Esophagus squamous epithelium (tissue), 5 donors: ENCODE data around the gene NLGN1. TPM values are rescaled to one million over a fixed set of nuclear protein-coding genes. Genes with fewer than 3 reads are reported as not detected.

ENCODE experiments used
- DNase-seq: peaks from one replicate; lab custom pipeline; 2025; lab: John Stamatoyannopoulos, UW
- H3K27ac ChIP-seq, 4 donors: fragments of 200-600 bp; sonication (generic); one replicate each; pipeline ENCODE4 v1.5.1; 2016 to 2019; ENCODE audit warnings: mild to moderate bottlenecking in 1 of 4
- H3K27me3 ChIP-seq, 4 donors: fragments of 200-600 bp; sonication (generic); 1 replicate in 3 of 4; 2 replicates in 1 of 4; pipeline versions ENCODE4 v1.5.1 to v1.6.0; 2017 to 2021; ENCODE audit warnings: antibody characterized with exemption in 1 of 4
- H3K36me3 ChIP-seq, 3 donors: fragments of 200-600 bp; sonication (generic); one replicate each; pipeline ENCODE4 v1.5.1; 2016 to 2019
- H3K4me1 ChIP-seq, 3 donors: fragments of 200-600 bp; sonication (generic); one replicate each; pipeline ENCODE4 v1.5.1; 2017 to 2019
- H3K4me3 ChIP-seq, 4 donors: fragments of 200-600 bp; sonication (generic); 1 replicate in 3 of 4; 2 replicates in 1 of 4; pipeline ENCODE4 v1.5.1; 2016 to 2019; ENCODE audit warnings: mild to moderate bottlenecking in 2 of 4, moderate library complexity in 1 of 4
- H3K9me3 ChIP-seq, 3 donors: fragments of 200-600 bp; sonication (generic); one replicate each; pipeline ENCODE4 v1.5.1; 2016 to 2019
- CTCF ChIP-seq, 6 experiments: fragments of 450-650 bp in 4 of 6; fragments of 200-600 bp in 2 of 6; sonication (generic) in 2 of 6; IDR thresholded peaks; one replicate each; pipeline ENCODE4 v1.5.1; 2016 to 2019; ENCODE audit warnings: antibody characterized with exemption in 6 of 6, mild to moderate bottlenecking in 4 of 6, moderate library complexity in 4 of 6
- POLR2A ChIP-seq, 4 donors: fragments of 450-650 bp; IDR thresholded peaks; one replicate each; pipeline ENCODE4 v1.6.1; 2017; ENCODE audit warnings: antibody characterized with exemption in 4 of 4, mild to moderate bottlenecking in 4 of 4, moderate library complexity in 3 of 4
- WGBS, 2 donors: methylation state at CpG; one replicate each; pipeline ENCODE4 v1.1.5; 2018; 5-methylcytosine and 5-hydroxymethylcytosine counted together
- intact Hi-C: fragments of 100-400 bp; cut with DNase I; formaldehyde crosslinking; loops from one replicate; pipeline ENCODE4 v1.15.0; 2022
- total RNA-seq, 4 donors: library from RNA; depleted of rRNA; stranded (reverse); fragments of >200 nt; gene quantifications; one replicate each; pipeline ENCODE4 v1.1.0, GENCODE V29; 2016
- donor health status: DM: yes; HTN: yes; CAD: no.

Gene NLGN1
- total RNA-seq, 4 donors from 2014 or later = 0.34 to 12.6 (median 2.9) TPM

GRCh38 chr3:173699353-173699752, 301.8 kb downstream of the NLGN1 start:
- 61 to 83% methylated on average over 1 of the region's 1 CpG for WGBS, 2 donors

GRCh38 chr3:173700336-173700735, 302.8 kb downstream of the NLGN1 start:
- Histone ChIP-seq H3K4me1 (no peaks in the 10 kb centered on the region), H3K27ac (no peak overlapping the region), H3K4me3 (no peak overlapping the region), H3K9me3 (peaks cover 0 to 4% (median 0%) of the 10 kb centered on the region in 3 donors), H3K36me3 (no peaks in the 10 kb centered on the region), H3K27me3 (no peaks in the 10 kb centered on the region)
- TF ChIP-seq POLR2A (IDR thresholded peaks at IDR 0.05) (no peak), CTCF (IDR thresholded peaks at IDR 0.05) (no peak)
- DNase-seq = no peak
- WGBS, 2 donors = 92 to 100% methylated on average over 1 of the region's 1 CpG
- intact Hi-C loops = no loop called here

More at GRCh38 chr3:173699353-173699752, 301.8 kb downstream of the NLGN1 start:
- H3K4me1 ChIP-seq = no peaks in the 10 kb centered on the region
- no peak overlapping the region for H3K27ac ChIP-seq
- DNase-seq = no peak
- no peaks in the 10 kb centered on the region for H3K27me3 ChIP-seq
- no peak for TF ChIP-seq CTCF (IDR thresholded peaks at IDR 0.05)
- no peak for TF ChIP-seq POLR2A (IDR thresholded peaks at IDR 0.05)
- H3K36me3 ChIP-seq = no peaks in the 10 kb centered on the region
- H3K9me3 ChIP-seq = peaks cover 0 to 4% (median 0%) of the 10 kb centered on the region in 3 donors
- H3K4me3 ChIP-seq = no peak overlapping the region
- intact Hi-C loops = no loop called here

- intact Hi-C loops = no loop called here
- H3K27me3 ChIP-seq = no peaks in the 10 kb centered on the region
- H3K4me3 ChIP-seq = no peak overlapping the region
- H3K9me3 ChIP-seq = peaks cover 0 to 4% (median 0%) of the 10 kb centered on the region in 3 donors
- no peaks in the 10 kb centered on the region for H3K4me1 ChIP-seq
- TF ChIP-seq POLR2A (IDR thresholded peaks at IDR 0.05) (no peak), CTCF (IDR thresholded peaks at IDR 0.05) (no peak)
- no peak overlapping the region for H3K27ac ChIP-seq
- WGBS, 2 donors = 87 to 90% methylated on average over 3 of the region's 3 CpGs
- no peak for DNase-seq
- H3K36me3 ChIP-seq = no peaks in the 10 kb centered on the region
Measured at GRCh38 chr3:173702561-173702960, 305.0 kb downstream of the NLGN1 start.

- H3K4me3 ChIP-seq = no peak overlapping the region
- peaks cover 0 to 4% (median 0%) of the 10 kb centered on the region in 3 donors for H3K9me3 ChIP-seq
- TF ChIP-seq CTCF (IDR thresholded peaks at IDR 0.05) (no peak), POLR2A (IDR thresholded peaks at IDR 0.05) (no peak)
- H3K4me1 ChIP-seq = no peaks in the 10 kb centered on the region
- DNase-seq = no peak
- H3K27ac ChIP-seq = no peak overlapping the region
- H3K36me3 ChIP-seq = no peaks in the 10 kb centered on the region
- no peaks in the 10 kb centered on the region for H3K27me3 ChIP-seq
- intact Hi-C loops = no loop called here
- WGBS, 2 donors = 80 to 88% methylated on average over 3 of the region's 3 CpGs
Measured at GRCh38 chr3:173703771-173704170, 306.2 kb downstream of the NLGN1 start.

GRCh38 chr3:173706630-173707029, 309.1 kb downstream of the NLGN1 start:
- H3K4me3 ChIP-seq = no peak overlapping the region
- no peak for DNase-seq
- no peaks in the 10 kb centered on the region for H3K27me3 ChIP-seq
- H3K9me3 ChIP-seq = no peaks in the 10 kb centered on the region
- 95% methylated on average over 9 of the region's 9 CpGs for WGBS, 2 donors
- intact Hi-C loops = no loop called here
- H3K4me1 ChIP-seq = no peaks in the 10 kb centered on the region
- H3K36me3 ChIP-seq = no peaks in the 10 kb centered on the region
- no peak overlapping the region for H3K27ac ChIP-seq
- TF ChIP-seq CTCF (IDR thresholded peaks at IDR 0.05) (no peak), POLR2A (IDR thresholded peaks at IDR 0.05) (no peak)
